ENCODE data around the gene SF3A1. TPM values are rescaled to one million over a fixed set of nuclear protein-coding genes. Genes with fewer than 3 reads are reported as not detected.

SF3A1 gene
- total RNA-seq, 1 donor from 2014 or later = 16.1 TPM

DNA sequence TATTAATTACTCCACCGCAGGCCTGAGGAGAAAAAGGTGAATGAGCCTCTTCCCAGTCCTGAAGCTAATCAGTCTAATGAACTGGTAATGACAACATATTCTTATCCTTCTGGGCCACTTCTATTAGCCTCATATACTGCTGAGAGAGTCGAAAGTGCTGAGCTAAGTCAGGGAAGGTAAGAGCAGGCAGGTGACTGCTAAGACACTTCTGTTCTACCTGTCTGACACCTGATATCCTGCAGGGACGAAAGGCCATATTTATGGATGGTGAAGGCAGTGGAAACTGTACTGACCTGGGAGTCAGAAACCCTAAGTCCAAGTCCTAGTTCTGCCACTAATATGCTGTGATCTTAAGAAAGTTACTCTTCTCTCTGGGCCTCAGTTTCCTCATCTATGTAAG lies 33.4 kb downstream of the SF3A1 start:
- no peak for DNase-seq

DNA sequence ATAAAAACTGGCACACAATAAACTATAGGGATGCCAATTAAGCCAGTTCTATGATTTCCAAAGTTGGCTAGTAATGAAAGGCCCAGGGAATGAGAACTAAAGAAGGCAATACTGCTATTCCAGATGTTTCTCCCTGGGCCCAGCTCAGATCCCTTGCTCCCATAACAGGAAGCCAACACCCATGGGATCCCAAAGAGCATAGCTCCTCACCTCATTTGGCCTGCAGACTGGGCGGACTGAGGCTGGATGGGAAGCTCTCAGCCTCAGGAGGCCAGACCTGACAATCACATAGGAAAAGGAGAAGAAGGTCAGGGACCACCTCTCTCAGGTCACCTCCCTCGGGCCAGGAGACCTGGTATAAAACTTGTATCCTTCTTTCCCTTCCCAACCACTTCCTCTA lies 35.2 kb downstream of the SF3A1 start:
- DNase-seq = no peak

DNA sequence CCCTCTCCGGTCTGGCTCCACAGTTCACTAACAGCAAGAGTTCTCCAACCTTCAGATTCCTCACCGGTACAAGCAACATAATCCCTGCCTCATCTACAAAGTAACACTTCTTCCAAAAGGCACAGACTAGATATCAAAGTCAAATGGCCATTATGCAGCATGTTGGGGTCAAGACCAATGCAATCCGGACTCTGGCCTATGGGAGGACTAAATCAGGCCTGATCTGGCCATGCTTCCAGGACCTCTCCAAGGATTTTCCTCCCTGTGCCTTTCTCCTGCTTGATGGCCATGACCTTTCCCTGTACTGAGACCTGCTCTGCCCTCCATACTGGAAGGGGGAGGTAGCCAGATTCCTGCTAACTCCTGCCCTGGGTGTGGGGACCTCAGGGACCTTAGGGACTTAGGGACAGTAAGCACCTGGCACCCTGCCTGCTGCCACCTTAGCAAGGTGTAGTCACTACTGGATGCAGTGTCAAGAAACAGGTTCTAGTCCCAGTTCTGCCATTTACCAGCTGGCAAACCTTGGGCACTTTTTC lies 36.6 kb downstream of the SF3A1 start:
- no peak for DNase-seq

DNA sequence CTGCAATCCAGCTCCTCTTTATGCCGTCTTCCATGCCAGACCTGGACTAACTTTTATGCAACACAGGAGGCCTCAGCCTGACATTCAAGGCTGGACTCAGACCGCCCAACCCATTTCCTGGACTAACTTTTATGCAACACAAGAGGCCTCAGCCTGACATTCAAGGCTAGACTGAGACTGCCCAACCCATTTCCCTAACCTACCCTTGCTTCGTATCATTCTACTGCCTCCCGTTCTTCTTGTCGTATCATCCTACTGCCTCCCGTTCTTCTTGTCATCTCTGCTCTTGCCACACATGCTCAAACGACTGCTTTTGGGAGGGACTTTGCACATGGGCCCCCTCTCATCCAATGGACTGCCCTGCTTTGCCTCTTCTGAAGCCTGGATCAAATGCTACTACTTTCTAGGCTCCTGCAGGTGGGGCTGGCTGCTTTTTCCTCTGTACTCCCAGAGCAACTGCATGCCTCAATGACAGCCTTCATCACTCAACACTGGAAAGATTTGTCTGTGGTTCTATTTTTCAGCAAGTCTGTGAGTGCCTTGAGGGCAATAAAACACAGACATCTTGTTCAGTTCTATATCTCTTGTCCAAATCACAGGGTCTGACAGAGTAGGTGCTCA lies 37.8 kb downstream of the SF3A1 start:
- no peak for DNase-seq

DNA sequence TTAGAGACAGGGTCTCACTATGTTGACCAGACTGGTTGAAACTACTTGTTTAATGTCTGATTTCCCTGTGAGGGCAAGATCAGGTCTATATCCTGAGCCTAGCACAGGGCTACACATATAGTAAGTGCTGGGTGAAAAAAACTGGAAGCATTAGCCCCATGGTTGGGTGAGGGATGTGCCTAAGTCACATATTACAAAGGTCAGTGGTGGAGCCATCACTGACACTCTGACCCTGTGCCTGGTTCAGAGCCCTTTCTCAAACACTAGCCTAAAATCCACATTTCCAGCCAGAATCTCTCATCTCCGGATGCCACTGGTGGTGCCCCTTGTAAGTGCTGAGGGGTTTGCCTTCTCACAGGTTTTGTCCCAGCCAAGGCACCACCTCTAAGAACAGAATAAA lies 38.9 kb downstream of the SF3A1 start:
- no peak for DNase-seq

DNA sequence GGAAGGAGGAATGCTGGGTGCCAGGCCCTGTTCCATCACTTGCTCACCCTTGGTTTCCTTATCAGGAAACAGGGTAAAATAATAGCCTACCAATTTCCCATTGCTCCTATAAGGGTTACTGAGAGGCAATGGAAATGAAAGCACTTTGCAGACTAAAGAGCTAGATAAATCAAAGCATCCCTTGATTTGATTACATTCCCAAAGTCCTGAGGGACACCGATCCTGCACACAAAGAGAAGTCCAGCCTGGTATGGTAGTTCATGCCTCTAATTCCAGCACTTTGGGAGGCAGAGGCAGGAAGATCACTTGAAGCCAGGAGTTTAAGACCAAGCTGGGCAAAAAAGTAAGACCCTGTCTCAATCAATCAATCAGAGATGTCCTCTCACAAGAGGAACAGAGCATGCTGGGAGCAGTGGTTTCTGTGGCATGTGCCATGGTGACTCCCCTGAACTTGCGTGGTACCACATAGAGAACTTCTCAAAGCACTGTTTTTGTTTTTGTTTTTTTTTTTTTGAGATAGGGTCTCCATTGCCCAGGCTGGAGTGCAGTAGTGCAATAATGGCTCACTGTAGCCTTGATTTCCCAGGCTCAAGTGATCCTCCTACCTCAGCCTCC lies 40.6 kb downstream of the SF3A1 start:
- no peak for DNase-seq

DNA sequence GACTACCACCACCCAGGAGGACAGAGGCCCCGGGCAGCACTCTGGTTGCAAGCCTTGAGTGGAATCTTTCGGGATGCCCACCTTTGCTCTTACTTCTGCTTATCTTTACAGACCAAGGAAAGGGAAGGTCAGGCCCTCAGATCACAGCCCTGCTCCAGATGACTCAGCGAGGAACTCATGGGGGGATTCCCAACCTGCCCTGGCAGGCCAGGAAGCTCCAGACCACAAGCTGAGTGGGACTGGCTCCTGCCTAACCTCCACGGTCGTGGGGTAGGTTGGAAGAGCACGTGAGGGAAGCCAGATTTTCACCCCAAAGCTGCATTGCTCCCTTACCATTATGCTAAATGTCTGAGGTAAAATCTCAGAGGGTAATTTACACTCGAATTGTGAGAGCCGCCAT lies 41.8 kb downstream of the SF3A1 start:
- no peak for DNase-seq

DNA sequence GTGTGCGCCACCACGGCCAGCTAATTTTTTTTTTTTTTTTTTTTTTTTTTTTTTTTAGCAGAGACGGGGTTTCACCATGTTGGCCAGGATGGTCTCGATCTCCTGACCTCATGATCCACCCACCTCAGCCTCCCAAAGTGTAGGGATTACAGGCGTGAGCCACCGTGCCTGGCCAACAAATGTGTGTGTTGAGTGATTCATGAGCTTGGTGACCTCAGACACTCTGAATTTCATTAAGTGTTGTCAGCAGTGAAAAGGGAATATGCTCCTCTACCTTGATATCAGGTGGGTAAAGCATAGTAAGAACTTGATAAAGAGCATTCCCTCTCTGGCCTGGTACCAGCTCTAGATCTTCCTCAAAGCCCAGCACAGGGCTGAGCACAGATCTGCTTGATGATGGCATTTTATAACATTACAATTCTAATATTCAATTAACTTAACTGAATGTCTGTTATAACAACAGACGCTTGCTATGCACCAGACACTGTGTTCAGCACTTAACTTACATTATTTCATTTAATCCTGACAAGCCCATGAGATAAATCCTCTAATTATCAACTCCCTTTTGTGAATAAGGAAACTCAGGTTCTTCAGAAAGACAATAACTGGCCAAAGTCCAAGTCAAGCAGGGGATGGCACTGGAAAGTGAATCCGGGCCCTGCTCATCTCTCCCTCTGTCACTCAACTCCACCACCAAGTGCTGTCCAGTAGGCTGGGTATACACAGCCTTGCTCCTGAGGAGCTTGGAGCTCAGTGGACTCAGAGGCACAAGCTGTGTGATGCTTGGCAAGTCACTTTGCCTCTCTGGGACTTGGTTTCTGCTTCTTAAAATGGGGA lies 42.9 kb downstream of the SF3A1 start:
- no peak for DNase-seq

DNA sequence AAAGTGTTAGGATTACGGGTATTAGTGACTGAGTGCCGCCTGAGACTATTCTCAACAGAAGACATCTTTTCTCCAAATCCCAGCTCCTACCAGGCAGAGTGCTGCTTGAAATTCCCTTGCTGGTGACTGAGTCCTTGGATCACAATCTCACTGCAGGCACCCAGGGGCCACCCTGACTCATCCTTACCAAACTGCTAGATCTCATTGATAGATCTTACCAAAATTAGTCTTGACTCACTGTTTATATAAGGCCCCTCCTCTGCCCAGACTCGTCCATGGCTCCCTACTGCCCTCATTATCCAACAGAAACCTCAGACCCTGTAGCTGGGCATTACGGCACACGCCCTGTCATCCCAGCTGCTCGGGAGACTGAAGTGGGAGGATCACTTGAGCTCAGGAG lies 44.6 kb downstream of the SF3A1 start:
- DNase-seq = no peak

DNA sequence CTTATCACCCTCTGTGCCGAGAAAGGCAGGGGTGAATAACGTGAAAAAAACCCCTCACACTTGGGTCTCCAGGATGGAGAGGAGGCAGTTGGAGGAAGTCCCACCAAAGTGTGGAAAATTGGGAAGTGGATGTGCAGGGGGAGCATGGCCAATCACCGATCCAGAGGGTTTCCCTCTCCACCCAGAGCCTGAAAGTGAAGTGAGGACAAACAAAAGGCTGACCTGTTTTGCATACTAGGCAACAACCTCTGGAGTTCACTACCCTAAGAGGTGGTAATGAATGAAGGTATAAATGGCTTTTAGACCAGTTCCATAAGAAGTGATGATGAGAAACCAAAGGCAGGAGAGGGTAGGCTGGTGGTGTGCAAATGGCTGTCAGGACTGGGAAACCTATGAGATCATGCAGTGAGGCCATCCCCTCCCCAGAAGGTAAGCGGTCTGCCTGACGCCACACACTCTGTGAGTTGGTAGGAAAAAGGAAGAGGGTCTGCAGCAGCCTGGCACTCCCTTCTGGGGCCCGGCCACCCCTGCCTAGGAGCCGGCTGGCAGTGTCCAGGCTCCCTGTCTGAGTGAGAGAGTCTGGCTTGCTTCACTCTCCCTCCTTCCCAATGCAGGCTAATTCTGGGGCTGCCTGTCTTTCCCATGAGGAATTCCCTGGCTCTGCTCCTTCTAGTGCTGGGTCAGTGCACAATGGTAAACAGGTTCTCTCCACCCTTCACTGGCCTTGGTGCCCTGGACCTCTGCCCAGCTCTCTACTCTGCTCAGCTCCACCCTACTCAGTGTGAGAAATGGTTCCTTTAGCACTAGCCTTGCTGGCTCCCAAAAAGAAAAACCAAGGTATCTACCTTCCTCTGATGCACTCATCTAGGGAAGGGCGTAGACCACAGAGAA lies 45.6 kb downstream of the SF3A1 start:
- no peak for DNase-seq

DNA sequence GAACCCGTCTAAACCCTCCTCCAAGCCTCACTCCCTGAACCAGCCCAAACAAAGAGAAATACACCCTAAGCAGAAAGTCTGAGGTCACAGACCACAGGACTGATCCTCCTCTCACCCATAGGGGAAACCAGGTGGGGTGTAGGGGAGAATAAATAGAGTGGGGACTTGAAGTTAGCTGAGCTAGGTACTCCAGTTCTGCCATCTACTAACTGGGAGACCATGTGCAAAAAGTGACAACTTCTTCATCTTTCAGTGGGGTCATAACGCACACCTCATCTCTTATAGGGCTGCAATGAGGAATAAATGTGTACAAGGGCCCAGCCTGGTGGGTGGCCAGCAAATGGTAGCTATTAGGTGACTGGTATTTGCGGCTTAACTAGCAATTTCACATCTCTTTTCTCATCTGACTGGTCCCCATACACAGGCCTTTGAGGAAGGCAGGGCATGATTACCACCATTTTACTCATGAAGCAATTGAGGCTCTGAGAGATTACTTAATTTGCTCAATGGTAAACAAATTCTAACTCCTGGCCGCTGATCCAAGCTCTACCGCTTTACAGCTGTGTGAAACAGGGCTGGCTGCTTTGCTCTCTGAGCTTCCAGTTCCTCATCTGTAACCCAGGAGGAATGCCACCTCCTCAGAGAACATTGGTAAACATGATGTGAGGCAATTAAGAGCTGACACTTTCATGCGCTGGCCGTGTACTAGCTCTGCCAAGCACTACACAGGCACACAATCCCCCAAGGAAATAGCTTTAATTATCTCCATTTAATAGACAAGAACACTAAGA lies 46.5 kb downstream of the SF3A1 start:
- DNase-seq = no peak

DNA sequence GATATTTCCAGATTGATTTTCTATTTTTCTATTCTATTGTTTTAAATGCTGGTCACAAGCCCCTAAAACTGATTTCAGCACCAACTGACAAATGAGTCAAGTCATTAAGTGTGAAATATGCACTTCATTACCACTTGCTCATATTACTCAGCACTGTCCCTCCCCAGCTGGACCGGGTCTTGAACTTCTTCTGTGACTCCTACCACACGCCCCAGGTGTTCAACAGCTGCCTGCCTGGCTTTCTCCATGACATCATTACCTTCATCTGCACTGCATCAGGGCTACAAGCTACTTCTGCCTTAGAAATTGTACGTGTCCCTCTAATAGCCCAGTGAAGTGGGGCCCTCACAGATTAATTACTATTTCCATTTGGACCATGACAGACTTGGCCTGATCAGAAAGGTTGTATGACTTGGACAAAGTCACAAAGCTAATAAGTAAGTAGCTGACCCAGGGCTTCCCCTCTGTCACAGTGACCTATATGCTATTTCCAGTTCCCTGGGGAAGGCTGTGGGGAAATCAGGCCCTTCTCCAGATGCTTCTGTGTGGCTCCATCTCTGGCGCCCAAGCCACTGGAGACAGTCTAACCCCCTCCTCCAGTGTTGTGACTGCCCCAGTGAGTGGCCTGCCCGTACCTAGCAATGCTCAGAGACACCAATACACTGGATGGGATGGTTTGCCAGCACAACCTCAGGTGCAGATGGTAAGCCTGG lies 48.0 kb downstream of the SF3A1 start:
- DNase-seq = no peak

DNA sequence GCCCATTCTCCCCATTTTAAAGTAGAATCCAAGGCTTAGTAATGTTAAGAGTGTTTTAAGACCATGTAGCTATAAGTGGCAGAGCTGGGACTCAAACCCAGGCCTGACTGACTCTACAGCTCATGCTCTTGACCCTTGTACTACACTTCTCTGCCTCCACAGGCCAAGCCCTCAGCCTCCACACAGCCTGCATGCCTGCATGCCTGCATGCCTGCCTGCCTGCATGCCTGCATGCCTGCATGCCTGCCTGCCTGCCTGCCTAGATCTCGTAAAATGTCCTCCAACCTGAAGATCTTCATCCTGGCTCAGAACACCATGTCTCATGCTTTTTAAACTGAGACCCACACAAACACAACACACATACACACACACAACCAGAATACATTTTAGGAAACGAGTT lies 48.6 kb downstream of the SF3A1 start:
- DNase-seq = no peak

DNA sequence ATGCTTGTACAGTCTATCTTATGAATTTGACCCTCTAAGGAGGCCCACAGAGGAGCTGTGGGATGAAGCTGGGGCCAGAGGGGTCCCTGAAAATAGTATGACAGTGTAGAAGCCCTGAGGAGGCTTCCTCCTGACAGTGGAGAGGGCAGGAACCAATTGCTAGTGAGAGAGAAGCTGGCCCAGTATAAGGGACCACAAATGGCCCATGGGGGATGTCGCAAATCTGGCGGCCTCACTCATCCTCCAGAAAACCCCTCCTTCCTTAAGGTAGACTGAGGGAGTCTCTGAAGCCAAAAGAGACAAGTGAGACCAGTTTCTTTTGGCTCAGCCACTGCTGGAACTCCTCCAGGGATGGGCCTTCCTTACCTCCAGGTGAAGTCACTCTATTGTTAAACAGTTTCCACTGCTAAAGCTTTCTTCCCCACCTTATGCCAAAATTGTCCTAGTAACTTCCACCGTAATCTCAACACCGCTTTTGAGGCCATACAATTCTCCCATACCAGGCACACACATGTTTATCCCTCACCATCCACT lies 49.6 kb downstream of the SF3A1 start:
- no peak for DNase-seq

DNA sequence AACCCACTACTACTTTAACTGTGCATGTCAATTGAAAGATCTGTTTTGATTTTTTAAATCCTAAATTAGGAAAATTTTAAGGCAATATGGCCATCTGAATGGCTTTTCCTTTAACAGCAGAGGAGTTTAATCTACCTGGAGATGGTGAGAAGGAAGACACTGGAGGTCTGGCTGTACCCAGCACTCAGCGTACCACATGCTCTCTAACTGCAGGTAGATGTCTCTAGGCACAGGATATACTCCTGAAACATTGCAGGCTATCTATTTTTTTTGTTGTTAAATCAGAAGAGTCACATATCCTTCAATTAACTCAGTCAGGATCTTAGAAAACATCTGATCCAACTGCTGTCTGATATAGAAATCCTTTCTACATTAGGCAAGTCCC lies 50.1 kb downstream of the SF3A1 start:
- no peak for DNase-seq

DNA sequence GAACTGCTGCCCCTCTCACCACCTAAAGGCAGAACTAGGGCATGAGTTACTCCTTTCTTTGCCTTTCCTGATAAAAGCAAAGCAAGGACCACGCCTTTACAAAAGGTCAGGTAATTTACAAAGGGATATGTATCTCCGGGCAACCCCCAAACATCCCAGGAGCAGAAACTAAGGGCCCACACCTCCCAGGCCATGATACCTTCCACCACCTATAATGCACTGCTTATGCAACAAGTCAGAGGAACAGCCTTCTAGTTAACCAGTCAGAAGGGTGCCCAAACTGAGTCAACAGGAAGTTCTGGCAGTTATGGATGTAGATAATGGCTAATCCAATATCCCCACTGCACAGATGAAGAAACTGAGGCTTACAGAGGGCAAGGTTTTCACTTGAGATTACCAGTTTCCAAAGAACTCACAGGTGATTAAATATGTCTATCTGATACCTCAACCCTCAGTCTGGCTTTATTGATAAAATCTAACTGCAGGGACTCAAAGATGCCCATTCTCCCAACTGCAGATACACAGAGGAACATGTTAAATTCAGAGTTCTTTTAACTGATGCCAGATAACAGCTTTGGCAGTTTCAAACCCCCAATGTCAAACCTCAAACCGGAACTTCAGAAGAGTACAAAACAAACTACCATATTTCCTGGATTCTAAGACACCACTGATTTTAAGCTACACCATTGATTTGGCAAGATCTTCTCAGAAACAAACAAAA lies 50.6 kb downstream of the SF3A1 start:
- DNase-seq = no peak

DNA sequence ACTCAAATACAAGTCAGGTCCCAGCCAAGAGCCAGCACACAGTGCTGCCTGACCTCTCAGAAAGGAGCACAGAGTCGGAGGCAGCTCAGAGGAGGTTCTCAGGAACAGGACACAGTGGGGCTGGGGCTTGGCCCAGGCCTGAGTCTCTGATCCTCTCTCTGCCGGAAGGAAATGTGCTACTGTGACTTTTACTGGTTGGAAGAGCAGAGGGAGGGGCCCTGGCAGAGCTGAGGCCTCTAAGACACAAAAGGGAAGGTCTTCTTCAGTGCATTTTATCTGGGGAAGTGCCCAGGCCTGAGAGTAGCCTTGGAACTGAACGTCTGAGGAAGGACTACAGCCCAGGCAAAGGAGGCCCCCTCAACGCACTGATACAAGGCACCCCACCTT lies 51.2 kb downstream of the SF3A1 start:
- DNase-seq = no peak

DNA sequence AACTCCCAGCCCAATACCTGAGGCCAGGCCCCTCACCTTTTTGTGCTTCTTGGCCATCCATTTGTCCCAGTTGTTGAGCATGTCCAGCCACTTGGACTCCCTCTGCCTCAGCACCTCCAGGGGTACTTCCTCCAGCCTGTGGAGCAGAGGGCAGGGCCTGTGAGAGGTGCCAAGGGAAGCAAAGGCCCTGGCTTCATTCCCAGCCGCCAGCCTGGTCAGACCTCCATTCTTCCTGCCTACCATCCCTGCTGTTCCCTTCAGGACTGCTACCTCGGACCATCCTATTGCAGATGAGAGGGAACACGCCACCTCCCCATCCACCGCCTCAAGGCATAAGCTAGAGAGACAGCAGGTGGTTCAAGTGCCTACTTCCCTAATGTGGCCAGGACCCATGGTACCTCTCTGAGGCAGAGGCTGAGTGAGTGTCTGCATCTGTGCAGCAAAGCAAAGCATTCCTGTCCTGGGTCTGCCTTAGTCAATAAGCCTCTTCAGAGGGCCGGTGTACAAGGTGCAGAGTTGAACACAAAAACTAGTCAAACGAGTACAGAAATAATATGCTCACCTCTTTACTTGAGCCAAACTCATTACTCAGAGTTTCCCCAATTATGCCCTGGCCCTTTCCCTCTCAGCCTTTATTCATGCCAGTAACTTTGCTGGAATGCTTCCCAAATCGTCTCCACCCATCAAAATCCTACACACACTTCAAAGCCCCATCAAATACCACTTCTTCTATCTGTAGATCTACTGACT lies 52.0 kb downstream of the SF3A1 start:
- no peak for DNase-seq

DNA sequence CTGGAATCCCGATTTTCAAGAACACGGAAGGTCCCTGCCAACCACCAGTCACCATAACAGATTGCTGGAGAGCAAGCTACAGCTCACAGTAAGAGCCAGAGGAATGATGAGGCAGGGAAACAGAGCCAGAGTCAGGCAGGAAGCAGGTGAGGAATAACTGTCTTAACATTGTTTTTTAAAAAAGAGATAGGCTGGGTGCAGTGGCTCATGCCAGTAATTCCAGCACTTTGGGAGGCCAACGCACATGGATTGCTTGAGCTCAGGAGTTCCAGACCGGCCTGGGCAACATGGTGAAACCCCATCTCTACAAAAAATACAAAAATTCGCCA lies 53.9 kb downstream of the SF3A1 start:
- no peak for DNase-seq
